Measurements from ENCODE around the gene GPALPP1. TPM values are rescaled to one million over a fixed set of nuclear protein-coding genes. Genes with fewer than 3 reads are reported as not detected.
"Not testable (repeated sequence)": the region's sequence is repeated elsewhere in the genome, so short reads cannot be mapped to it uniquely, and the experiment has no call there.

GPALPP1 gene
- total RNA-seq, 1 experiment from 2014 or later: 36.4 TPM

GRCh38 chr13:45016792-45017425, 27.6 kb downstream of the GPALPP1 start:
- no peaks in the 10 kb centered on the region for H3K9me3 ChIP-seq (ENCODE audit: insufficient read depth, low read depth)
- peaks cover 12% of the 10 kb centered on the region; the same call in 1 of the 2 replicates for H3K36me3 ChIP-seq (ENCODE audit: low read depth)
- H3K79me2 ChIP-seq (ENCODE audit: low read depth): no peaks in the 10 kb centered on the region
- no peaks in the 10 kb centered on the region for H3K4me1 ChIP-seq (replicated peaks; ENCODE audit: insufficient read depth)
- no peak for DNase-seq
- no TSS peak for BruUV-seq (replicated peaks)
- H4K20me1 ChIP-seq (ENCODE audit: insufficient read depth): no peaks in the 10 kb centered on the region
- H3K27ac ChIP-seq: no peak overlapping the region
- POLR2A ChIA-PET (ENCODE audit: unreplicated experiment): interaction anchor here (0.6 kb wide), 1 partner anchor 1071 kb away, joined by 9 read pairs; no protein-coding TSS in a partner anchor
- no peak overlapping the region for H3K4me3 ChIP-seq
- no peak for TF ChIP-seq EZH2 (IDR thresholded peaks at IDR 0.05; ENCODE audit: low read depth)
- no peak for TF ChIP-seq CTCF (conservative IDR thresholded peaks at IDR 0.05)
- intact Hi-C loops (cut with micrococcal nuclease; ENCODE audit: unreplicated experiment): no loop called here
- H3K27me3 ChIP-seq (ENCODE audit: insufficient read depth, low read depth): no peaks in the 10 kb centered on the region
- CTCF ChIA-PET: interaction anchor here (0.7 kb wide), 1 partner anchor 398 kb away, joined by 3 read pairs; no protein-coding TSS in a partner anchor
- H3F3A ChIP-seq (ENCODE audit: insufficient read depth, low read depth): no peaks in the 10 kb centered on the region
- no peaks in the 10 kb centered on the region for H3K9me2 ChIP-seq (ENCODE audit: insufficient read depth)
- H3K4me2 ChIP-seq: no peak overlapping the region
- H2AFZ ChIP-seq: no peak overlapping the region

GRCh38 chr13:45019981-45020380, 30.6 kb downstream of the GPALPP1 start:
- peaks cover 18% of the 10 kb centered on the region for H3K36me3 ChIP-seq (ENCODE audit: low read depth)
- H3F3A ChIP-seq (ENCODE audit: insufficient read depth, low read depth); H4K20me1 ChIP-seq (ENCODE audit: insufficient read depth); BruUV-seq (replicated peaks); H3K79me2 ChIP-seq (ENCODE audit: low read depth); H3K4me1 ChIP-seq (replicated peaks; ENCODE audit: insufficient read depth); H2AFZ ChIP-seq; DNase-seq; H3K4me2 ChIP-seq; POLR2A ChIA-PET (ENCODE audit: unreplicated experiment); H3K9me3 ChIP-seq (ENCODE audit: insufficient read depth, low read depth); intact Hi-C loops (cut with micrococcal nuclease; ENCODE audit: unreplicated experiment); H3K4me3 ChIP-seq; H3K9me2 ChIP-seq (ENCODE audit: insufficient read depth); H3K27ac ChIP-seq; CTCF ChIA-PET; H3K27me3 ChIP-seq (ENCODE audit: insufficient read depth, low read depth): not testable (repeated sequence)

- no peaks in the 10 kb centered on the region for H4K20me1 ChIP-seq (ENCODE audit: insufficient read depth)
- H3K4me2 ChIP-seq: no peak overlapping the region
- no peak for TF ChIP-seq CTCF (conservative IDR thresholded peaks at IDR 0.05)
- TF ChIP-seq EZH2 (IDR thresholded peaks at IDR 0.05; ENCODE audit: low read depth): no peak
- CTCF ChIA-PET: no interaction called here
- H3K79me2 ChIP-seq (ENCODE audit: low read depth): no peaks in the 10 kb centered on the region
- no peaks in the 10 kb centered on the region for H3F3A ChIP-seq (ENCODE audit: insufficient read depth, low read depth)
- no peak overlapping the region for H2AFZ ChIP-seq
- BruUV-seq (replicated peaks): no TSS peak
- H3K27ac ChIP-seq: no peak overlapping the region
- H3K9me3 ChIP-seq (ENCODE audit: insufficient read depth, low read depth): no peaks in the 10 kb centered on the region
- no peaks in the 10 kb centered on the region for H3K9me2 ChIP-seq (ENCODE audit: insufficient read depth)
- no peaks in the 10 kb centered on the region for H3K4me1 ChIP-seq (replicated peaks; ENCODE audit: insufficient read depth)
- H3K27me3 ChIP-seq (ENCODE audit: insufficient read depth, low read depth): no peaks in the 10 kb centered on the region
- no peak for DNase-seq
- H3K4me3 ChIP-seq: no peak overlapping the region
- H3K36me3 ChIP-seq (ENCODE audit: low read depth): peaks cover 11% of the 10 kb centered on the region
- intact Hi-C loops (cut with micrococcal nuclease; ENCODE audit: unreplicated experiment): no loop called here
- POLR2A ChIA-PET (ENCODE audit: unreplicated experiment): no interaction called here
These were observed 31.9 kb downstream of the GPALPP1 start for GRCh38 chr13:45021250-45021649.

- no peaks in the 10 kb centered on the region for H3F3A ChIP-seq (ENCODE audit: insufficient read depth, low read depth)
- H3K36me3 ChIP-seq (ENCODE audit: low read depth): peaks cover 18% of the 10 kb centered on the region
- no peak overlapping the region for H3K4me3 ChIP-seq
- POLR2A ChIA-PET (ENCODE audit: unreplicated experiment): no interaction called here
- intact Hi-C loops (cut with micrococcal nuclease; ENCODE audit: unreplicated experiment): no loop called here
- H3K9me3 ChIP-seq (ENCODE audit: insufficient read depth, low read depth): no peaks in the 10 kb centered on the region
- no peaks in the 10 kb centered on the region for H3K9me2 ChIP-seq (ENCODE audit: insufficient read depth)
- CTCF ChIA-PET: no interaction called here
- TF ChIP-seq EZH2 (IDR thresholded peaks at IDR 0.05; ENCODE audit: low read depth): no peak
- H4K20me1 ChIP-seq (ENCODE audit: insufficient read depth): no peaks in the 10 kb centered on the region
- no peak overlapping the region for H3K27ac ChIP-seq
- no peak overlapping the region for H2AFZ ChIP-seq
- no peaks in the 10 kb centered on the region for H3K79me2 ChIP-seq (ENCODE audit: low read depth)
- H3K4me1 ChIP-seq (replicated peaks; ENCODE audit: insufficient read depth): no peaks in the 10 kb centered on the region
- no peaks in the 10 kb centered on the region for H3K27me3 ChIP-seq (ENCODE audit: insufficient read depth, low read depth)
- DNase-seq: no peak
- no peak overlapping the region for H3K4me2 ChIP-seq
- no TSS peak for BruUV-seq (replicated peaks)
These were observed 35.5 kb downstream of the GPALPP1 start for GRCh38 chr13:45024847-45025246.

Measured in PC-9 (cell line).